K562 (cell line): ENCODE results near the gene PGGHG. TPM values are rescaled to one million over a fixed set of nuclear protein-coding genes. Genes with fewer than 3 reads are reported as not detected.

ENCODE experiments used
- ARHGAP35 ChIP-seq: fragments of 450-650 bp; IDR thresholded peaks from 2 replicates; pipeline ENCODE4 v1.6.1; 2018; ENCODE audit not compliant: partially characterized antibody
- ARID1B ChIP-seq: fragments of 450-650 bp; IDR thresholded peaks from 2 replicates; pipeline ENCODE4 v1.6.1; 2016; ENCODE audit warnings: antibody characterized with exemption, mild to moderate bottlenecking, inconsistent platforms
- CCAR2 ChIP-seq: fragments of 200-400 bp; formaldehyde crosslinking; IDR thresholded peaks from 2 replicates; pipeline ENCODE4 v1.6.1; 2017; ENCODE audit warnings: mild to moderate bottlenecking, low read depth, low read length
- CEBPB ChIP-seq: fragments of 450-650 bp; IDR thresholded peaks from 2 replicates; pipeline ENCODE4 v1.6.1; 2016; ENCODE audit warnings: missing genetic modification characterization, missing compliant biosample characterization
- DACH1 ChIP-seq: fragments of 450-650 bp; IDR thresholded peaks from 2 replicates; pipeline ENCODE4 v1.6.1; 2018; ENCODE audit not compliant: partially characterized antibody
- E2F8 ChIP-seq: fragments of 450-650 bp; IDR thresholded peaks from 2 replicates; pipeline ENCODE4 v1.7.1; 2018; ENCODE audit warnings: mild to moderate bottlenecking, low read depth; ENCODE audit not compliant: partially characterized antibody
- HMGXB4 ChIP-seq: sonication (generic); formaldehyde crosslinking; IDR thresholded peaks from 2 replicates; pipeline ENCODE4 v1.8.1; 2023; ENCODE audit warnings: mild to moderate bottlenecking, missing genetic modification reagents
- KAT7 ChIP-seq: sonication (generic); formaldehyde crosslinking; IDR thresholded peaks from 2 replicates; pipeline ENCODE4 v1.8.0; 2022; ENCODE audit warnings: missing genetic modification reagents, mild to moderate bottlenecking, borderline replicate concordance
- MIER1 ChIP-seq: fragments of 450-650 bp; IDR thresholded peaks from 2 replicates; pipeline ENCODE4 v1.6.1; 2016; ENCODE audit warnings: antibody characterized with exemption, mild to moderate bottlenecking, low read depth
- PHF8 ChIP-seq: fragments of 200-600 bp; sonication (generic); IDR thresholded peaks from 2 replicates; pipeline ENCODE4 v1.6.1; 2012; ENCODE audit warnings: mixed run types, mild to moderate bottlenecking, inconsistent platforms, low read length, moderate library complexity, borderline replicate concordance
- PKNOX1 ChIP-seq: fragments of 450-650 bp; IDR thresholded peaks from 2 replicates; pipeline ENCODE4 v1.6.1; 2016
- POLR2H ChIP-seq: IDR thresholded peaks from 2 replicates; pipeline ENCODE4 v1.6.1; 2016; ENCODE audit warnings: missing genetic modification characterization, low read depth, mild to moderate bottlenecking, control low read depth, missing compliant biosample characterization, moderate library complexity
- SETDB1 ChIP-seq: IDR thresholded peaks from one replicate; pipeline ENCODE4 v1.6.1; 2012; ENCODE audit warnings: low read length, control low read depth, inconsistent platforms
- SMARCC2 ChIP-seq: fragments of 450-650 bp; IDR thresholded peaks from 2 replicates; pipeline ENCODE4 v1.6.1; 2017; ENCODE audit warnings: antibody characterized with exemption, moderate library complexity, mild to moderate bottlenecking, low read depth
- TEAD1 ChIP-seq, 2 experiments: fragments of 450-650 bp in 1 of 2; sonication (generic) in 1 of 2; formaldehyde crosslinking; IDR thresholded peaks; 2 replicates each; pipeline versions ENCODE4 v1.4.0 to v1.8.0; 2020 to 2022; ENCODE audit warnings: mild to moderate bottlenecking in 2 of 2, missing genetic modification reagents in 1 of 2
- TFAM ChIP-seq: fragments of 250-450 bp; sonication (Bioruptor Pico); conservative IDR thresholded peaks from 2 replicates; pipeline ENCODE4 v1.5.0; 2021; ENCODE audit warnings: mild to moderate bottlenecking, moderate library complexity
- THRA ChIP-seq: fragments of 450-650 bp; IDR thresholded peaks from 2 replicates; pipeline ENCODE4 v1.6.1; 2017; ENCODE audit warnings: mild to moderate bottlenecking, moderate library complexity
- USF1 ChIP-seq: sonication (generic); formaldehyde crosslinking; IDR thresholded peaks from 2 replicates; pipeline ENCODE4 v1.9.0; 2022; ENCODE audit warnings: mild to moderate bottlenecking, missing genetic modification reagents
- ZNF316 ChIP-seq: fragments of 450-650 bp; IDR thresholded peaks from 2 replicates; pipeline ENCODE4 v1.6.1; 2016
- ZNF444 ChIP-seq: fragments of 250-450 bp; sonication (Bioruptor Pico); IDR thresholded peaks from 2 replicates; pipeline ENCODE4 v1.4.0; 2020; ENCODE audit warnings: mild to moderate bottlenecking, moderate library complexity
- polyA plus RNA-seq, 8 experiments: library from polyadenylated mRNA; depleted of rRNA in 4 of 8; stranded (reverse) in 5 of 8; unstranded in 3 of 8; fragments of >200 nt; fragmentation: Nextera tagmentation in 2 of 8; fragmentation: Illumina TruSeq in 1 of 8; extraction: Ambion mirVana in 2 of 8; extraction: Trizol in 1 of 8; gene quantifications; 2 replicates each; pipeline versions ENCODE4 v1.2.1 to v1.2.3, GENCODE V29; 2011 to 2014; ENCODE audit warnings: inconsistent platforms in 1 of 8, missing spikeins in 1 of 8
- total RNA-seq, 7 experiments: library from RNA; depleted of rRNA in 6 of 7; stranded (reverse); fragments of >200 nt in 6 of 7; fragmentation: Illumina TruSeq in 2 of 7; extraction: Trizol in 2 of 7; gene quantifications; 2 replicates each; pipeline versions ENCODE4 v1.2.1 to v1.2.3, GENCODE V29; 2011 to 2021; ENCODE audit warnings: low replicate concordance in 1 of 7

PGGHG gene
- total and polyA plus RNA-seq, 9 of the 15 experiments (the other 6 are each of a cell fraction or from before 2014, with no cell fraction given) = 0.38 to 85.1 (median 18.1) TPM

- peak; percentile 37; the same call in 1 of the 2 replicates for TF ChIP-seq ARID1B
- TF ChIP-seq E2F8 = peak; percentile 22
- TF ChIP-seq SMARCC2 = 0 out of 2 replicates have a peak, but pooled peaks have one; percentile 29
- no peak for TF ChIP-seq TFAM
- no peak for TF ChIP-seq MIER1
- 0 out of 4 replicates have a peak, but pooled peaks of 1 of the 2 experiments have one; percentile 50 for TF ChIP-seq TEAD1 (CRISPR knock-in tag; IDR thresholded peaks at IDR 0.05)
- TF ChIP-seq DACH1 = no peak
- no peak for TF ChIP-seq ARHGAP35
- TF ChIP-seq CEBPB (tag) = peak; percentile 99
- no peak for TF ChIP-seq SETDB1
- no peak for TF ChIP-seq CCAR2
- peak; percentile 21; the same call in 1 of the 2 replicates for TF ChIP-seq ZNF316
- no peak for TF ChIP-seq HMGXB4 (CRISPR knock-in tag)
- TF ChIP-seq THRA = no peak
- TF ChIP-seq PKNOX1 = peak; percentile 90
- peak; percentile 89 for TF ChIP-seq USF1
- peak; percentile 35; the same call in 1 of the 2 replicates for TF ChIP-seq PHF8
- TF ChIP-seq KAT7 (CRISPR knock-in tag) = no peak
- no peak for TF ChIP-seq ZNF444
- TF ChIP-seq POLR2H = peak; percentile 94
Measured at GRCh38 chr11:269146-269890, 19.6 kb upstream of the PGGHG start (continued).
